Calu3 (cell line): ENCODE data around the gene TECPR2. TPM values are rescaled to one million over a fixed set of nuclear protein-coding genes. Genes with fewer than 3 reads are reported as not detected.

Experiments
- BruUV-seq: library from RNA; stranded (reverse); fragments of 400-500 nt; replicated peaks from 2 replicates; lab custom pipeline; 2021; lab: Mats Ljungman, UMichigan
- CTCF ChIA-PET: fragments of 300-600 bp; sonication (Branson Sonifier 250); formaldehyde crosslinking; loops from one replicate; lab custom pipeline; 2022; ENCODE audit warnings: antibody characterized with exemption; lab: Charles Lee
- DNase-seq: peaks from one replicate; pipeline ENCODE4 v3.0.0; 2022
- H3K27ac Mint-ChIP-seq: one replicate; pipeline ENCODE4 v1.8.0; 2022; ENCODE audit warnings: mixed read lengths; ENCODE audit not compliant: unreplicated experiment
- H3K27me3 Mint-ChIP-seq: one replicate; pipeline ENCODE4 v1.8.0; 2022; ENCODE audit warnings: mixed read lengths; ENCODE audit not compliant: unreplicated experiment
- H3K36me3 Mint-ChIP-seq: one replicate; pipeline ENCODE4 v1.8.0; 2022; ENCODE audit warnings: mild to moderate bottlenecking, moderate library complexity, mixed read lengths; ENCODE audit not compliant: insufficient read depth, unreplicated experiment
- H3K4me1 Mint-ChIP-seq: one replicate; pipeline ENCODE4 v1.8.0; 2022; ENCODE audit warnings: mild to moderate bottlenecking, low read depth, mixed read lengths; ENCODE audit not compliant: unreplicated experiment
- H3K4me3 Mint-ChIP-seq: one replicate; pipeline ENCODE4 v1.8.0; 2022; ENCODE audit warnings: mild to moderate bottlenecking, low read depth, moderate library complexity, mixed read lengths; ENCODE audit not compliant: unreplicated experiment
- H3K9me3 Mint-ChIP-seq: one replicate; pipeline ENCODE4 v1.8.0; 2022; ENCODE audit warnings: low read depth, mixed read lengths; ENCODE audit not compliant: unreplicated experiment
- intact Hi-C: fragments of 100-400 bp; cut with micrococcal nuclease; formaldehyde crosslinking; loops from one replicate; pipeline ENCODE4 v1.10.0; 2022; ENCODE audit not compliant: unreplicated experiment
- total RNA-seq: library from RNA; stranded (reverse); gene quantifications from 2 replicates; pipeline ENCODE4 v1.2.3, GENCODE V29; 2022
- TF ChIP-seq, protein P1 (sequence below): fragments of 200-600 bp; IDR thresholded peaks from one replicate; pipeline ENCODE4 v1.8.0; 2022; ENCODE audit warnings: antibody characterized with exemption; ENCODE audit not compliant: unreplicated experiment

Gene TECPR2
- total RNA-seq, 1 experiment from 2014 or later = 21.7 TPM

DNA sequence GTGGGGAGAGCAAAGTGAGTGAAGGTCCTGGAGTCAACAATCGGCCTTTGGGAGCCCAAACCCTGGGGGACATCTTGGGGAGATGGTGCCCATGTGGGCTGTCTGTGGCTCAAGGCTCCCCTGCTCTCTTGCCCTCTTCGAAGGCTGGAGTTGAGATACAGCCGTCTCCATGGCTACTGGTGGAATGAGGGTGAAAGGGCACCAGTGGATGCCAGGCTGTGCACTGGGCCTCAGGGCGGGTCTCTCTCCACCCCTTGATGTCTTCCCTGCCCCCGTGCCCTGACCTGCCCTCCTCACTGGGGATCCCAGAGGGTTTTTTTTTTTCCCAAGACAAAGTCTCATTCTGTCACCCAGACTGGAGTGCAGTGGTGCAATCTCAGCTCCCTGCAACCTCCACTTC is 148.8 kb downstream of the TECPR2 start:
- H3K36me3 Mint-ChIP-seq = peaks cover 33% of the 10 kb centered on the region
- H3K4me3 Mint-ChIP-seq = no peak overlapping the region
- intact Hi-C loops = no loop called here
- BruUV-seq = no TSS peak
- DNase-seq = no peak
- no peak overlapping the region for H3K27ac Mint-ChIP-seq
- TF ChIP-seq, protein P1, sequence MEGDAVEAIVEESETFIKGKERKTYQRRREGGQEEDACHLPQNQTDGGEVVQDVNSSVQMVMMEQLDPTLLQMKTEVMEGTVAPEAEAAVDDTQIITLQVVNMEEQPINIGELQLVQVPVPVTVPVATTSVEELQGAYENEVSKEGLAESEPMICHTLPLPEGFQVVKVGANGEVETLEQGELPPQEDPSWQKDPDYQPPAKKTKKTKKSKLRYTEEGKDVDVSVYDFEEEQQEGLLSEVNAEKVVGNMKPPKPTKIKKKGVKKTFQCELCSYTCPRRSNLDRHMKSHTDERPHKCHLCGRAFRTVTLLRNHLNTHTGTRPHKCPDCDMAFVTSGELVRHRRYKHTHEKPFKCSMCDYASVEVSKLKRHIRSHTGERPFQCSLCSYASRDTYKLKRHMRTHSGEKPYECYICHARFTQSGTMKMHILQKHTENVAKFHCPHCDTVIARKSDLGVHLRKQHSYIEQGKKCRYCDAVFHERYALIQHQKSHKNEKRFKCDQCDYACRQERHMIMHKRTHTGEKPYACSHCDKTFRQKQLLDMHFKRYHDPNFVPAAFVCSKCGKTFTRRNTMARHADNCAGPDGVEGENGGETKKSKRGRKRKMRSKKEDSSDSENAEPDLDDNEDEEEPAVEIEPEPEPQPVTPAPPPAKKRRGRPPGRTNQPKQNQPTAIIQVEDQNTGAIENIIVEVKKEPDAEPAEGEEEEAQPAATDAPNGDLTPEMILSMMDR = no peak
- H3K27me3 Mint-ChIP-seq = no peaks in the 10 kb centered on the region
- H3K4me1 Mint-ChIP-seq = peaks cover 17% of the 10 kb centered on the region
- H3K9me3 Mint-ChIP-seq = no peaks in the 10 kb centered on the region
- CTCF ChIA-PET = interaction anchor here (0.6 kb wide), 1 partner anchor 83 kb away, joined by 3 read pairs; no protein-coding TSS in a partner anchor

DNA sequence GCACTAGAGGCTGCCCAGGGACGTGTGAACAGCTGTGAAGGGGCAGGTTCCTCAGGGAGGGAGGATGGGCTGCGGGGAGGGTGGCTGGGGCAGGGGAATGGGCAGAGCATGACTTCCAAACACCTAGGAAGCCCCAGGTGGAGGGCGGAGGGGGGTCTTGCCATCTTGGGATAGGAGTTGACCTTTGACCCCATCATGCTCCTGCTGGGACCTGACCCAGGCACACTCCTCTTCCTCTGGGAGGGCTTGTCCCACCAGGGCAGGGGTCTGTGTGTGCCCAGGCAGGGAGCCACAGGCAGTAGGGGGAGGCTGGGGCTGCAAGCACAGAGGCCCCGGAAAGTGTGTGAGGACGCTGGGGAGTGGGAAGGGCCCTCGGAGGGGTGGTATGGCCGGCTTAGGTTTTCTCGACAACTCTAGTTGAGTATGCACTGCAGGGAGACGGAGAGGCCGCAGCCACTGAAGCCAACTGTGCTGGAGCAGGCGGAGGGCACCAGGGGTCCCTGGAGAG is 150.1 kb downstream of the TECPR2 start:
- Mint-ChIP-seq H3K9me3 (no peaks in the 10 kb centered on the region), H3K4me3 (no peak overlapping the region), H3K27me3 (no peaks in the 10 kb centered on the region), H3K36me3 (peaks cover 39% of the 10 kb centered on the region), H3K4me1 (peaks cover 16% of the 10 kb centered on the region), H3K27ac (no peak overlapping the region)
- BruUV-seq = no TSS peak
- intact Hi-C loops = no loop called here
- DNase-seq = no peak
- CTCF ChIA-PET = interaction anchor here (0.6 kb wide), 1 partner anchor 24 kb away, joined by 4 read pairs; no protein-coding TSS in a partner anchor
- TF ChIP-seq, protein P1 = no peak

DNA sequence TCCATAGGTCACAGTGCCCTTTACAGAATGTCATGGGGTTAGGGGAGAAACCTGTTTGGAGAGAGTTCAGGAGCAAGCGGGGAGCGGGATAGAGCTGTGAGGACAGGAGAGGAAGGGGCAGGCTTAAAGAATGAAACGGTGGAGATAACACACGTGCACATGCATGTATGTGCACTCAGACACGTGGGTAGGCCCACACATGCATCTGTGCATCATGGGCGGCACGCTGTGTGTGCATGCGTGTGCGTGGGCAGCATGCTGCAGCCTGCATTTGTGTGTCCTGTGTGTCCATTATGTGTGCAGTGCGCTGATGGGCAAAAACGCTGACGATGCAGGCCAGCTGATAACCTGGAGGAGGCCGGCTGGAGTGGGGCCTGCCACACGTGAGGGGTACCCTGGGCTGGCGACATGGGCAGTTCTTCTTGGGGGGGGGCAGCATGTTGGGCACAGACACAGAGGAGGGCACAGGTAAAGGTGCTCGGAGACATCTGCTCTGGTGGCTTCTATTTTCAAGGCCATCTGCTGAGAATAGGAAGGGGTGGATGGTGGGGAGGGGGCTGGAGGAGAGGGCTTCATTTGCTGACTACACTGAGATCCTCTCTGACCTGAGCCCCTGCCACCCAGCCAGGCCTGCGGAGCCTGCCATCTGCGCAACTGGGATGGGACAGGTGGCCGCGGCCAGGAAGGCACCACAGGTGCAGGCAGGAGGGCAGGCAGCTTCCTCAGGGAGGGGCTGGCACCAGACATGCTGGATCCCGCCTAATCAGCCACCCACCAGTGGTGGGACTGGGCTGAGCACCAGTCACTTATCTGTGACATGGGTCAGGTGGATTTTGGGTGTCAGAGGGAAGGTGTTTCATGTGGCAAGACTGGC is 151.4 kb downstream of the TECPR2 start:
- intact Hi-C loops = no loop called here
- TF ChIP-seq, protein P1 = no peak
- BruUV-seq = no TSS peak
- Mint-ChIP-seq H3K36me3 (peaks cover 26% of the 10 kb centered on the region), H3K4me1 (peaks cover 8% of the 10 kb centered on the region), H3K9me3 (no peaks in the 10 kb centered on the region), H3K4me3 (no peak overlapping the region), H3K27ac (no peak overlapping the region), H3K27me3 (no peaks in the 10 kb centered on the region)
- CTCF ChIA-PET = no interaction called here
- no peak for DNase-seq

DNA sequence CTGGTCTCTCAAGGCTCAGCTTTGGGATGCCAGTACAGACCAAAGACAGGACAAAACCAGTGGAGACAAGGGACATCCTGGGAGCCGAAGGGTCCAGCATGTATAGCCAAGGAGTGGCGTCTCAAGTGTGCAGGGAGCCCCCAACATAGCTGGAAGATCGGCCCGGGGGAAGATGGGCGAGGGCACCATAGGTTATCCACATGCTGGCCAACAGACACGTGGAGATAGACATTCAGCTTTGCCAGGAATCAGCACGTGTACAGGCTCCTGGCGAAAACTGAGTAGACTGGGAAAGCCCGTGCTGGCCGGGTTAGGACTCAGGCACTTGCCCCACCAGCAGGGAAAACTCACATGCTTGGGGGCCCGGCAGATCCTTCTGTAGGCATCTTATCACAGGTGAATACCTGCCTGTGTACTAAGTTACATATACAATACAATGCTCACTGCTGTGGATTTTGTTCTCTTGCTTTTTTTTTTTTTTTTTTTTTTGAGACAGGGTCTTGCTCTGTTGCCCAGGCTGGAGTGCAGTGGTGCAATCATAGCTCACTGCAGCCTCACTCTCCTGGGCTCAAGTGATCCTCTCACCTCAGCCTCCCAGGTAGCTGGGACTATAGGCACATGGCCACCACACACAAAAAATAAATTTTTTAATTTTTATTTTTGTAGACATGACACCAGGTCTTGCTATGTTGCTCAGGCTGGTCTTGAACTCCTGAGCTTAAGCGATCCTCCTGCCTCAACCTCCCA is 152.4 kb downstream of the TECPR2 start:
- CTCF ChIA-PET = interaction anchor here (0.6 to 0.7 kb wide), 2 partner anchors 22 to 64 kb away, joined by 4 to 7 read pairs; no protein-coding TSS in a partner anchor
- no peak overlapping the region for H3K27ac Mint-ChIP-seq
- H3K9me3 Mint-ChIP-seq = no peaks in the 10 kb centered on the region
- H3K27me3 Mint-ChIP-seq = no peaks in the 10 kb centered on the region
- peaks cover 21% of the 10 kb centered on the region for H3K36me3 Mint-ChIP-seq
- peaks cover 8% of the 10 kb centered on the region for H3K4me1 Mint-ChIP-seq
- no peak for DNase-seq
- intact Hi-C loops = loop anchor here (5.0 kb wide), 1 partner anchor 78 kb away; no protein-coding TSS in a partner anchor
- no peak overlapping the region for H3K4me3 Mint-ChIP-seq
- BruUV-seq = no TSS peak
- TF ChIP-seq, protein P1 = no peak
